ENCODE measurements around the gene ARHGAP6.
"Not testable (repeated sequence)": the region's sequence is repeated elsewhere in the genome, so short reads cannot be mapped to it uniquely, and the experiment has no call there.

The ARHGAP6 gene

GRCh38 chrX:11509786-11510185 is 155.9 kb downstream of the ARHGAP6 start:
- DNase-seq, result no peak

DNA sequence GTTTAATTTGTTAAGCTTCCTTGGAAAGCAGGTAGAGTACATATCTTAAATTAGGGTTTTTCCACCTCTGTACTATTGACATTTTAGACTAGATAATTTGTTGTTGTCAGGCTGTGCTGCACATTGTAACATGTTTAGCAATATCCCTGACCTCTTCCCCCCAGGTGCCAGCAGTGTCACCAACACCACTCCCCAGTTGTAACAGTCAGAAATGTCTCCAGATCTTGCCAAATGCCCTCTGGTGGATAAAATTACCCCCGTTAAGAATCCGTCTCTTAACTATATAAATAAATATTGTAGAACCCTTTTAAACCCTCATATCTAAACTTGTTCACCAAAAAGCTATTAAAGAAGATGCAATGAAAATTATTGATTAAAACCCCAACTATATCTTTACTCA is 161.5 kb downstream of the ARHGAP6 start:
- DNase-seq, result no peak

- no peak for DNase-seq
These were observed 166.4 kb downstream of the ARHGAP6 start for GRCh38 chrX:11499076-11500044.

- not testable (repeated sequence) for DNase-seq
These were observed 174.3 kb downstream of the ARHGAP6 start for GRCh38 chrX:11491375-11491774.

GRCh38 chrX:11484290-11484689 is 181.4 kb downstream of the ARHGAP6 start:
- no peak for DNase-seq

- no peak for DNase-seq
These were observed 184.7 kb downstream of the ARHGAP6 start for GRCh38 chrX:11481035-11481434.

DNA sequence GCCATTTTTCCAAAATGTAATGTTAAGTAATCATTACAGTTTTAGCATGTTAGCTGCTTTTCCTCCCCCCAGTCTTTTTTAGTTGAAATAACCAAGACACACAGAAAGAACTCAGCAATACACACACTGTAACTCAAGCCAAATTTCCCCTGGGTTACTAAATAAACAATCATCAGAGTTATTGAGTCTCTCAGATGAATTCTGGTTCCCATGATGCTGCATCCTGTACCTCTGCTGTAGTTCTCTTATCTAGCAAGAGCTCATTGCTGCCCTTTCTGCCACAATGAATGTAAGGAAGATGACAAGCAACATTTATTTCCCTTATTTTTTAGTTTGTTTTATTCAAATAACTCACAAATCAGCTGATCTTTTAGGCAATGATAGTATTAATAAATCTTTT is 185.1 kb downstream of the ARHGAP6 start:
- DNase-seq, result no peak

GRCh38 chrX:11478911-11479310 is 186.8 kb downstream of the ARHGAP6 start:
- no peak for DNase-seq

- DNase-seq, result no peak
These were observed 187.7 kb downstream of the ARHGAP6 start for GRCh38 chrX:11478026-11478425.

DNA sequence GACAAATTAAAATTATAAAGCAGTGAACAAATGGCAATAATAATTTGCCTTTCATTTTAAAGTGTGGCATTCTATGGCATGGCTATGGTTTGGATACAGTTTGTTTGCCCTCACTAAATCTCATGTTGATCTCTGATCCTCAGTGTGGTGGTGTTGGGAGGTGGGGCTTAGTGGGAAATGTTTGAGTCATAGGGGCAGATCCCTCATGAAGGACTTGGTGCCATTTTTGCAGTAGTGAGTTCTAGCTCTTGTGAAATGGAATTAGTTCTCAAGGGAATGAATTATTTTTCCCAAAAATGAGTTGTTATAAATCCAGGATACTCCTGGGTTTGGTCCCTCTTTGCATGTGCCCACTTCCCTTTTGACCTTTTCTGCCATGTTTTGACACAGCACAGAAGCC is 191.1 kb downstream of the ARHGAP6 start:
- DNase-seq, result no peak

- no peak for DNase-seq
These were observed 191.7 kb downstream of the ARHGAP6 start for GRCh38 chrX:11474021-11474420.

DNA sequence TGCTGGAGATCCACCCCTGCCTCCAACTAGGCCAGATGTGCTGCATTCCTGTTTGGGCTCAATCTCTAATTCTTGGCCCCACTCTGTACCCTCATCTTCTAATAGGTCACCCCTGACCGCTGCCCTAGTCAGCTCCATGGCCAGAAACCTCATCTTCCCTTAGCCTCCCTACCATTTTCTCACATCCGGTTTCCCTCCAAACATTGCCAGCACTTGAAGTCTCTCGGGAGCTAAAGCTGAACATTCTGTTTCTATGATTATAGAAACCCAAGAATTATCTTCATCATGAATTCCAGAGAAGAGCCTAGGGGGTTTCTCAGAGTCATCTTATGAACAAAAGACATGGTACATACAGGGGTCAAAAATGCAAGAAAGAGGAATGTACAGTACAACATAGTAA is 192.8 kb downstream of the ARHGAP6 start:
- no peak for DNase-seq

DNA sequence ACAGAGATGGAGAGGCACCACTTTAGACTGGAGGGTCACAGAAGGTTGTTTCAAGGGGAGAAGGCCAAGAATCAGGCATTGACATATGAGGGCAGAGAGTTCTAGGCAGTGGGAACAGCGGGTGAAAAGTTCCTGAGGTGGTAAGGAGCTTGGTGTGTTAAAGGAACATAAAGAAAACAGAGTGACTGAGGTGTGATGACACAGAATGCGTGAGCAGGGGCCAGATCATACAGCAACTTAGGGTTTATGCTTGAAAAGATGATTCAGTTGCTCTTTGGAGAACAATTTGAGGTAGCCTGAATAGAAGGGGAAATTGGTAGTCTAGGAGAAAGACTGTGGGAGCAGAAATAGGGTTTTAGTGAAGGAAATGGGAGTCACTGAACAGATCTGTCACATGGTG is 193.3 kb downstream of the ARHGAP6 start:
- DNase-seq, result no peak

- DNase-seq, result no peak
These were observed 195.3 kb downstream of the ARHGAP6 start for GRCh38 chrX:11470250-11470974.

DNA sequence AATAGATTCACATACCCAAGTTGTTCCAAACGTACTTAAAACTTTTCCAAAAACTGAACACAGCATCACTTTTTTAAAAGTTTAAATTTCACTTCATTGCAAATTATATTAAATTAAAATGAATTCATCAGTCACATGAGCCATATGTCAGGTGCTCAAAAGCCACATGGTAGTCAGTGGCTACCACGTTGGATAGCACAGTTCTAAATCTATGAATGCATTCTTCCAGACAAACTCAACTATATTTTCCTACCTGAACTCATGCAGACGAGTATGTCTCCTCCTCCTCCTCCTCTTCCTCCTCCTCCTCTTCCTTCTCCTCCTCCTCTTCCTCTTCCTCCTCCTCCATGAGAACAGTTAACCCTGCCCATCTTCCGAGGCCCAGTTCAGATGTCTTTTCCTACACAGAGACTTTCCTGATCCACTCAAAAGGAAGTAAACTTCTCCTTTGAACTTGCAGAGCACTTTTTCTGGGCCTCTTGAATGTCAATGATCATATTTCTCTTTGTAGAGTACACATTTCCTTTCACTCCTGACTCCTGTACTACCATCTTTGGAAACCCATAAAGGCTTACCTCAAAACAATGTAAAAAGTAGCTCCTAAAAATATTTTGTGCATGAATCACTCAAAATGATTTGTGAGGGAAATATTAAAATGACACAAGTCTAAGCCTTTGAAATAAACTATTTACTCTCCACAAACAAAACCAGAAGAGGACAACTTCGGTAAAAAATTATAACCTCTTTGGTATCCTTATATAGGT is 199.9 kb downstream of the ARHGAP6 start:
- DNase-seq, result no peak

DNA sequence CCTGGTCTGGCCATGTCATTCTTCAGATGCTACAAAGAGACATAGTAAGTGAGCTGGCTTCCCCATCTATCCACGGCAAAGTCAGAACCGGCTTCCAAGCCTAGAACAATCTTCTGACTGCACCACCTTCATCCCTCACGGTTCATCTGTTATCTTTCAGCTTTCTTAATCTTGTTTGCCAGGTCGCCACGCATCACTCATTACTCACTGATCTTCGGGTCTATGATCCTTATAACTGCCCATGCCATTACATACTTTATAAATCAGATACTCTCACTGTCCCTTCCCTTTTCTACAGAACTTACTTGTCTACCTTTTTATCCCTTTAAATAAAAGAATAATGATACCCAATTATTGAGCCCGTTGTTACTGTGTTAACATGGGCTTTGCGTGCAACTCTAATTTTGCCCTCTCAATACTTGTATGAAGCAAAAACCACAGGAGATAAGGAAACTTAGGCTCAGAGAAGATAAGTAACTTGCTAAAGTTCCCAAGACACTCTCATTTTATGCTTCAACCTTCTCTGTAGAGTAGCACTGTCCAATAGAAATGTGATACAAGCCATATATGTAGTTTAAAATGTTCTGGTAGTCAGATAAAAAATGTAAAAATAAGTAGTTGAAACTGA is 200.8 kb downstream of the ARHGAP6 start:
- DNase-seq, result peak; percentile 49

DNA sequence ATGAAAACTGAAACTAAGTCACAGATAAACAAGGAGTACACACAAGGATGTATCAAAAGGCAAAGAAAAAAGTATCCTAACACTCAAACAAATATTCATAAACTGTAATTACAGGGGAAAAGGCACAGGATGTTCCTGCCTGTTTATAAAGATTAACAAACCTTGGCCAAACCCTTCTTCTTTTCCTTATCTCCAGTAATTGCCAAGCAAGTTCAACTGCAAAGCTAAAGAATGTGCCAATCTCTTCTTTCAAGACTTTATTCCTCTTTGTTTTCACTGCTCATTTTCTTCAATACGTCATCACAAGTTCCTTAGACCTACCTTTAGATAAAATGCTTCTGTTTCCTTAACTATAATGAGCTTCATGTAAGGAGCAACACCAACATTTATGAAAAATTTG is 201.3 kb downstream of the ARHGAP6 start:
- no peak for DNase-seq

DNA sequence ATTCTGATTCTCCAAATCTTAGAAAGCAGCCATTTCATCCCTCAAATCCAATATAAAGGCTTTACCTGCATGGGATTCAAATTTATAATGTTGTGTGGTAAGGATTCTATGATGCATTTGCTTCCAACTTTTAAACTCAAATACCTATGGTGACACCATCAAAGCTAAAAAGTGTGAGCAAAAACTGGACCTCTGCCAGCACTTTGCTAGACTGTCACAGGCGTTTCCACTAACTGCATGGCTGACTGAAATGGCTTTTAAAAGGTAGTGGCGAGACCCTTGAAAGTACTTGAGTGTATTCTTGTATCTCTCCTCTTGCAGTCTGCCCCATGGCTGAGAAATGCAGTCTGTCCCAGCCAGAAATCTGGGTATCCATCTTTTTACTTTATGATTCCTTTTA is 203.1 kb downstream of the ARHGAP6 start:
- no peak for DNase-seq

DNA sequence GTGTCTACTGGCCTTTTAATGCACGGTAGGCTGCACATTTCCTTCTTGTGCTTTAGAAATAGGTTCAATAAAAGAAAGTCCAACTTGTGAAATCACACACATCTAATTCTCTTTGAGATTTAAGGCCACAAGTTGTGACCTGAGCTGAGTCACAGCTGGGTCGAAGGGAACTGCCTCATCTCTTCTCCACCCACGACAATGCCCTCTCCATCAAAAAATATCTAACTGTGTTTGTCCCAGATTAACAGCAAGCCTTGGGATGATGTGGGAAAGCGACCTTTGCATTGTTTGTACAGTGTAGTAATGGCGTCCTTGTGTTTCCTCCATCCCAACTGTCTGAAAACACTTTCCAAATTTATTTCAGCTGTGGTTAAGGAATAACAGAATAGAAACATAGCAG is 203.6 kb downstream of the ARHGAP6 start:
- DNase-seq, result no peak

- DNase-seq, result no peak
These were observed 204.3 kb downstream of the ARHGAP6 start for GRCh38 chrX:11461201-11462001.

GRCh38 chrX:11460347-11460746 is 205.4 kb downstream of the ARHGAP6 start:
- DNase-seq, result no peak

DNA sequence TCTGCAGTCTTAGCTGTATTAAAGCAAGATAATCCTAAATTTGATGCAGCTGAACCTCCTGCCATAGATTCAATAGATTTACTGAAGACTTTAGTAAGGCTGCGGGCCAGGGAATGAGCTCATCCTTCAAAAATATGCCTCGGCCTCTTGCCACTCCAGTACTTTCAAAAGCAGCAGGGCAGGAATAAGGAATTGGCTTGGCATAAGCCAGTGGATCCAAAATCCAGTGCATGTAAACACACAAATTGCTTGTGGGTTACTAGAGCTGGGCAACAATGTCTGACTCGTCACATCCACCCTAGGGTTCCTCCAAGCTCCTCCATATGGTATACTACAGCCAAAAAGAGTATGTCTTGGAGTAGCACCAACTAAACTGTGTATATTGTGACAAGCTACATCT is 207.6 kb downstream of the ARHGAP6 start:
- DNase-seq, result no peak
